H9 (cell line): ENCODE data around the gene GFPT1. TPM values are rescaled to one million over a fixed set of nuclear protein-coding genes. Genes with fewer than 3 reads are reported as not detected.

Source experiments
- DNase-seq: peaks from one replicate; pipeline ENCODE4 v3.0.0-alpha.2; 2017
- H2AFZ ChIP-seq: one replicate; pipeline ENCODE4 v1.6.1; 2013; ENCODE audit warnings: mild to moderate bottlenecking, low read length, control low read depth, moderate library complexity
- H2AK5ac ChIP-seq: 2 replicates; pipeline ENCODE4 v1.6.1; 2013; ENCODE audit warnings: low read length, control low read depth, mixed read lengths; ENCODE audit not compliant: insufficient read length
- H2BK120ac ChIP-seq: one replicate; pipeline ENCODE4 v1.6.1; 2013; ENCODE audit warnings: low read depth, mild to moderate bottlenecking, low read length, control low read depth, inconsistent platforms; ENCODE audit not compliant: poor library complexity, severe bottlenecking
- H2BK12ac ChIP-seq: 2 replicates; pipeline ENCODE4 v1.6.1; 2013; ENCODE audit warnings: low read length, control low read depth, mixed read lengths, low read depth; ENCODE audit not compliant: insufficient read length
- H2BK15ac ChIP-seq: 2 replicates; pipeline ENCODE4 v1.6.1; 2013; ENCODE audit warnings: low read depth, low read length, control low read depth
- H2BK20ac ChIP-seq: one replicate; pipeline ENCODE4 v1.6.1; 2013; ENCODE audit warnings: low read depth, mild to moderate bottlenecking, low read length, control low read depth, inconsistent platforms; ENCODE audit not compliant: poor library complexity, severe bottlenecking
- H2BK5ac ChIP-seq: 2 replicates; pipeline ENCODE4 v1.6.1; 2013; ENCODE audit warnings: low read length, control low read depth, mixed read lengths; ENCODE audit not compliant: insufficient read length
- H3K14ac ChIP-seq: 2 replicates; pipeline ENCODE4 v1.6.1; 2013; ENCODE audit warnings: low read length, control low read depth; ENCODE audit not compliant: insufficient read depth
- H3K18ac ChIP-seq: 2 replicates; pipeline ENCODE4 v1.6.1; 2013; ENCODE audit warnings: low read depth, mild to moderate bottlenecking, mixed read lengths, low read length, control low read depth; ENCODE audit not compliant: insufficient read length
- H3K23ac ChIP-seq: 2 replicates; pipeline ENCODE4 v1.6.1; 2013; ENCODE audit warnings: low read length, control low read depth, mixed read lengths, low read depth; ENCODE audit not compliant: insufficient read length
- H3K23me2 ChIP-seq: 2 replicates; pipeline ENCODE4 v1.6.1; 2013; ENCODE audit warnings: low read depth, mild to moderate bottlenecking, mixed read lengths, low read length, control low read depth; ENCODE audit not compliant: insufficient read length, poor library complexity, severe bottlenecking
- H3K27ac ChIP-seq: 2 replicates; pipeline ENCODE4 v1.5.1; 2013; ENCODE audit warnings: low read length, control low read depth, mixed read lengths, low read depth; ENCODE audit not compliant: insufficient read length
- H3K27me3 ChIP-seq: 2 replicates; pipeline ENCODE4 v1.6.1; 2013; ENCODE audit warnings: low read length, control low read depth, inconsistent platforms; ENCODE audit not compliant: insufficient read depth
- H3K4ac ChIP-seq: 2 replicates; pipeline ENCODE4 v1.6.1; 2013; ENCODE audit warnings: low read depth, mild to moderate bottlenecking, control low read depth, inconsistent platforms, low read length, moderate library complexity
- H3K4me1 ChIP-seq: 2 replicates; pipeline ENCODE4 v1.6.1; 2013; ENCODE audit warnings: low read length, control low read depth, inconsistent platforms; ENCODE audit not compliant: insufficient read depth
- H3K4me2 ChIP-seq: 2 replicates; pipeline ENCODE4 v1.6.1; 2013; ENCODE audit warnings: low read length, control low read depth, mixed read lengths; ENCODE audit not compliant: insufficient read length, insufficient read depth
- H3K56ac ChIP-seq: 2 replicates; pipeline ENCODE4 v1.6.1; 2013; ENCODE audit warnings: low read depth, mild to moderate bottlenecking, mixed read lengths, low read length, control low read depth; ENCODE audit not compliant: insufficient read length
- H3K79me1 ChIP-seq: 2 replicates; pipeline ENCODE4 v1.6.1; 2013; ENCODE audit warnings: low read depth, mild to moderate bottlenecking, moderate library complexity, low read length, control low read depth, inconsistent platforms; ENCODE audit not compliant: insufficient read depth, poor library complexity, severe bottlenecking
- H3K79me2 ChIP-seq: 2 replicates; pipeline ENCODE4 v1.6.1; 2013; ENCODE audit warnings: low read length, control low read depth, inconsistent platforms; ENCODE audit not compliant: insufficient read depth
- H3K9ac ChIP-seq: 2 replicates; pipeline ENCODE4 v1.6.1; 2013; ENCODE audit warnings: low read length, control low read depth, mixed read lengths; ENCODE audit not compliant: insufficient read length; ENCODE audit errors: extremely low read depth
- H3K9me3 ChIP-seq: one replicate; pipeline ENCODE4 v1.6.1; 2013; ENCODE audit warnings: low read depth, low read length, inconsistent platforms; ENCODE audit not compliant: control insufficient read depth
- H3T11ph ChIP-seq: one replicate; pipeline ENCODE4 v1.6.1; 2013; ENCODE audit warnings: mild to moderate bottlenecking, low read length, control low read depth, inconsistent platforms
- H4K20me1 ChIP-seq: one replicate; pipeline ENCODE4 v1.6.1; 2013; ENCODE audit not compliant: control insufficient read depth, insufficient read length, insufficient read depth
- H4K5ac ChIP-seq: 2 replicates; pipeline ENCODE4 v1.6.1; 2013; ENCODE audit warnings: low read depth, mild to moderate bottlenecking, mixed read lengths, low read length, control low read depth; ENCODE audit not compliant: insufficient read length
- H4K8ac ChIP-seq: replicated peaks from 2 replicates; pipeline ENCODE4 v1.6.1; 2013; ENCODE audit warnings: low read length, control low read depth, mixed read lengths, low read depth; ENCODE audit not compliant: insufficient read length
- H4K91ac ChIP-seq: 2 replicates; pipeline ENCODE4 v1.6.1; 2013; ENCODE audit warnings: low read depth, mild to moderate bottlenecking, moderate library complexity, mixed read lengths, low read length, control low read depth; ENCODE audit not compliant: insufficient read length
- H3K27ac Mint-ChIP-seq, 3 experiments: 2 replicates in 2 of 3; 3 replicates in 1 of 3; pipeline ENCODE4 v1.8.0; 2020 to 2021; ENCODE audit warnings: mixed read lengths in 3 of 3, mild to moderate bottlenecking in 1 of 3, moderate library complexity in 1 of 3
- H3K27me3 Mint-ChIP-seq: 2 replicates; pipeline ENCODE4 v1.8.0; 2021; ENCODE audit warnings: low read depth, mild to moderate bottlenecking, moderate library complexity, mixed read lengths
- H3K36me3 Mint-ChIP-seq, 3 experiments: 2 replicates in 2 of 3; 3 replicates in 1 of 3; pipeline ENCODE4 v1.8.0; 2020 to 2021; ENCODE audit warnings: low read depth in 3 of 3, mixed read lengths in 3 of 3; ENCODE audit not compliant: insufficient read depth in 1 of 3
- H3K4me1 Mint-ChIP-seq, 2 experiments: 2 replicates each; pipeline ENCODE4 v1.8.0; 2020; ENCODE audit warnings: mixed read lengths in 2 of 2
- H3K4me3 Mint-ChIP-seq, 2 experiments: 2 replicates in 1 of 2; 3 replicates in 1 of 2; pipeline ENCODE4 v1.8.0; 2020 to 2021; ENCODE audit warnings: mild to moderate bottlenecking in 2 of 2, mixed read lengths in 2 of 2, moderate library complexity in 1 of 2
- H3K9me3 Mint-ChIP-seq, 2 experiments: 2 replicates in 1 of 2; 3 replicates in 1 of 2; pipeline ENCODE4 v1.8.0; 2020; ENCODE audit warnings: mild to moderate bottlenecking in 2 of 2, mixed read lengths in 2 of 2, moderate library complexity in 1 of 2
- CTCF ChIP-seq: fragments of 200-600 bp; sonication (generic); conservative IDR thresholded peaks from 3 replicates; pipeline ENCODE4 v1.8.0; 2021; ENCODE audit warnings: antibody characterized with exemption, mild to moderate bottlenecking
- WGBS: extraction: QIAGEN DNeasy Blood & Tissue Kit; methylation state at CpG from one replicate; pipeline ENCODE4 v1.1.7; 2013; ENCODE audit warnings: missing lambda C conversion rate, low lambda C conversion rate, mixed read lengths; ENCODE audit not compliant: insufficient read length; ENCODE audit errors: extremely low coverage; 5-methylcytosine and 5-hydroxymethylcytosine counted together
- total RNA-seq: library from RNA; stranded (reverse); gene quantifications from 2 replicates; pipeline ENCODE4 v1.2.1, GENCODE V29; 2021

GFPT1 gene
- total RNA-seq, 1 experiment from 2014 or later = 84.4 TPM

- Histone ChIP-seq H2BK15ac (no peak overlapping the region), H3K27me3 (no peaks in the 10 kb centered on the region; the same call in 1 of the 2 replicates), H2BK5ac (no peak overlapping the region), H3K79me2 (no peaks in the 10 kb centered on the region), H3K14ac (no peak overlapping the region), H3K18ac (no peak overlapping the region), H2BK12ac (no peak overlapping the region), H3K9ac (no peak overlapping the region), H4K5ac (no peak overlapping the region), H3K23me2 (no peaks in the 10 kb centered on the region), H3K4ac (no peak overlapping the region), H4K8ac (no peak overlapping the region), H3K4me1 (no peaks in the 10 kb centered on the region), H2AK5ac (no peak overlapping the region), H4K20me1 (no peaks in the 10 kb centered on the region), H2BK120ac (no peak overlapping the region), H3K9me3 (no peaks in the 10 kb centered on the region), H3T11ph (no peak overlapping the region), H2AFZ (no peak overlapping the region), H3K79me1 (no peaks in the 10 kb centered on the region), H3K56ac (no peak overlapping the region), H3K23ac (no peak overlapping the region), H4K91ac (no peak overlapping the region), H3K4me2 (no peak overlapping the region), H3K27ac (no peak overlapping the region), H2BK20ac (no peak overlapping the region)
- DNase-seq = no peak
- Mint-ChIP-seq H3K4me3 (no peak overlapping the region), H3K36me3 (no peaks in the 10 kb centered on the region), H3K4me1 (no peaks in the 10 kb centered on the region), H3K27me3 (no peaks in the 10 kb centered on the region; the same call in 1 of the 2 replicates), H3K9me3 (no peaks in the 10 kb centered on the region), H3K27ac (no peak overlapping the region)
- TF ChIP-seq CTCF = no peak
- no CpG with 5 or more reads among the region's 5 CpGs for WGBS
These were observed 99.5 kb downstream of the GFPT1 start for GRCh38 chr2:69287544-69287943.
